Stimulated activated CD4-positive, alpha-beta T cell treated with anti-CD3 and anti-CD28 coated beads, Interleukin-1b, Interleukin-23, amount 100 ng/mL, for 24 hours (primary cell): ENCODE results near the gene MAN1A1.

Experiments
- DNase-seq, 4 experiments: peaks; one replicate each; pipeline ENCODE4 v3.0.0-alpha.2; 2020; ENCODE audit warnings: low read depth in 4 of 4, low spot score in 1 of 4

Gene MAN1A1

GRCh38 chr6:119273272-119274196, 76.0 kb downstream of the MAN1A1 start:
- DNase-seq, result no peak

GRCh38 chr6:119270545-119270944, 79.0 kb downstream of the MAN1A1 start:
- DNase-seq, result no peak

- DNase-seq, result no peak
Measured at GRCh38 chr6:119269266-119270103, 80.1 kb downstream of the MAN1A1 start.

GRCh38 chr6:119267126-119267905, 82.2 kb downstream of the MAN1A1 start:
- DNase-seq, result no peak

GRCh38 chr6:119264854-119265397, 84.6 kb downstream of the MAN1A1 start:
- no peak for DNase-seq

GRCh38 chr6:119262612-119263011, 86.9 kb downstream of the MAN1A1 start:
- no peak for DNase-seq

- DNase-seq, result no peak
Measured at GRCh38 chr6:119261944-119262284, 87.6 kb downstream of the MAN1A1 start.

GRCh38 chr6:119259027-119259426, 90.5 kb downstream of the MAN1A1 start:
- DNase-seq, result no peak

GRCh38 chr6:119257726-119258125, 91.8 kb downstream of the MAN1A1 start:
- no peak for DNase-seq

GRCh38 chr6:119256978-119257462, 92.5 kb downstream of the MAN1A1 start:
- DNase-seq, result no peak

- no peak for DNase-seq
Measured at GRCh38 chr6:119256392-119256791, 93.2 kb downstream of the MAN1A1 start.

GRCh38 chr6:119255492-119255891, 94.1 kb downstream of the MAN1A1 start:
- DNase-seq, result no peak

GRCh38 chr6:119250036-119250435, 99.5 kb downstream of the MAN1A1 start:
- no peak for DNase-seq

GRCh38 chr6:119249319-119249718, 100.2 kb downstream of the MAN1A1 start:
- DNase-seq, result no peak

- DNase-seq, result no peak
Measured at GRCh38 chr6:119247504-119247903, 102.1 kb downstream of the MAN1A1 start.

GRCh38 chr6:119243657-119244056, 105.9 kb downstream of the MAN1A1 start:
- DNase-seq, result no peak

GRCh38 chr6:119243037-119243436, 106.5 kb downstream of the MAN1A1 start:
- DNase-seq, result no peak

GRCh38 chr6:119241540-119242309, 107.8 kb downstream of the MAN1A1 start:
- no peak for DNase-seq

GRCh38 chr6:119241111-119241465, 108.5 kb downstream of the MAN1A1 start:
- DNase-seq, result no peak
